Measurements from ENCODE around the gene PKLR.
"Not testable (repeated sequence)": the region's sequence is repeated elsewhere in the genome, so short reads cannot be mapped to it uniquely, and the experiment has no call there.

Gene PKLR

DNA sequence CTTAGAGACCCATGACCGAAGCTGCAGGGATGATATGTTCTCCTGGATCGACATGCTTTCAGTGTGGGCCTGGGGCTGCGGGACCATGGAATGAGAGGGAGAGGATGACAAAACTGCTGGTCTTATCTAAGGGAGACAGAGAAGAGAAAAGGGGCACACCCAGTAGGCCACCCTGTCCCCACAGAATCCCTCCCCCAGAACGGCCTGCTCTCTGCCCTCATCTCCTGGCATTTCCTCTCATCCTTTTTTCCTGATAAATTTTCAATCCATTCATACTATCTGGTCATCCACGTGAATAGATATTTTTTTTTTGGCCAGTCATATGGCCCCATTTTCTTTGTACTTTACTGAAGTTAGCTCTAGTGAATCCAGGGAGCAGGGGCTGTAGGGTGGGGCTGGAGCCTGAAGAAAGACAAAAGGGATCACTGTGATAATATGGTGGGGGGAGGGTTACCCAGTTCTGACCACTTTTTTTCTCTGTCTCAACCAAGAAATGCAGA lies at the start of gene PKLR:
PKLR (minus strand) TSS at position 97 of the 500 bp plus-strand sequence; CDS start at position 54, 43 bp downstream.
- no peak for DNase-seq (ENCODE audit: low read depth in 2 of 2, low spot score in 1 of 2)

DNA sequence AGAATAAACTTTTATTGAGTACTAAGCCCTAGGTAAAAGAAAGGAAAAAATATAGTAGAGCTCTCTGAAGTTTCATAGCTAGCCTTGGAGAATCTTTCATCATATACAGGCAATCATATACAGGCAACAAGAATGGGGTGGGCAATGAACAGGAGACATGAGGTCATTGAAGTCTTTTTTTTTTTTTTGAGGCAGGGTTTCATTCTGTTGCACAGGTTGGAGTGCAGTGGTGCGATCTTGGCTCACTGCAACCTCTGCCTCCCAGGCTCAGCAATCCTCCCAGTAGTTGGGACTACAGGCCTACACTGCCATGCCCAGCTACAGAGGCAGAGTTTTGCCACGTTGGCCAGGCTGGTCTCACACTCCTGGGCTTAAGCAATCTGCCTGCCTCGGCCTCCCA lies 41.6 kb upstream of the PKLR start:
- no peak for DNase-seq (ENCODE audit: low read depth in 2 of 2, low spot score in 1 of 2)

DNA sequence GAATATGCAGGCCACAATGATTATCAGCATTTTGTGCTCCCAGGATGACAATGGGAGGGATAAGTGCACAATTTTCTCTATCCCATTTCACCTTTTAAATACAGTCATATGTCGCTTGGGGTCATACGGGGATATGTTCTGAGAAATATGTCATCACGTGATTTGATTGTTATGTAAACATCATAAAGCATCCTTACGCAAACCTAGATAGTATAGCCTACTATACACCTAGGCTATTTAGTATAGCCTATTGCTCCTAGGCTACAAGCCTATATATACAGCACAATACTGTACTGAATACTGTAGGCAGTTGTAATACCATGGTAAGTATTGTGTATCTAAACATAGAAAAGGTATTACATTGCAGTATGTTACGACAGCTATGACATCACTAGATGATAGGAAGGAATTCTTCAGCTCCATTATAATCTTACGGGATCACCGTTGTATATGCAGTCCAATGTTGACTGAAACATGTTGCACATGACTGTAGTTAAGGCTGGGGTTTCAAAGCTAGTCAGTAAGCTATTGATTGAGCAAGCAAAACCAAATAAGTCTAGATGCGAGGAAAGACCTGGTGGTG lies 38.4 kb upstream of the PKLR start:
- no peak for DNase-seq (ENCODE audit: low read depth in 2 of 2, low spot score in 1 of 2)

DNA sequence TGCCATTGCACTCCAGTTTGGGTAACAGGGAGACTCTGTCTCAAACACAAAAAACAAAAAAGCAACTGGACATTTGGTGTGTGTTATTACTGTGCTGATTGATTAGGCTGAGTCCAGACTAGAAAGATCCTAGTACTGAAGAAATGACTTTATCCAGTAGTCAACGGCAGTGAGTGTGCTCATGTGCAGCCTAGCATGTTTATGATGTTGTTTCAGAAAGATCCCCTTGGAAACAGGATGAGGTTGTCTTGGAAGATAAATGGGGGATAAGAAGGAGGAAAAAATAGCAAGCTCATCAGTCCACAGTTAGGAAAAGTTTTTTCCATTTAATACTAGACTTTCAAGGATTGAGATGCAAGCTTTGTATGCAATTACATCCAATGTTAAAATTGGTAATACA lies 33.7 kb upstream of the PKLR start:
- no peak for DNase-seq (ENCODE audit: low read depth in 2 of 2, low spot score in 1 of 2)

DNA sequence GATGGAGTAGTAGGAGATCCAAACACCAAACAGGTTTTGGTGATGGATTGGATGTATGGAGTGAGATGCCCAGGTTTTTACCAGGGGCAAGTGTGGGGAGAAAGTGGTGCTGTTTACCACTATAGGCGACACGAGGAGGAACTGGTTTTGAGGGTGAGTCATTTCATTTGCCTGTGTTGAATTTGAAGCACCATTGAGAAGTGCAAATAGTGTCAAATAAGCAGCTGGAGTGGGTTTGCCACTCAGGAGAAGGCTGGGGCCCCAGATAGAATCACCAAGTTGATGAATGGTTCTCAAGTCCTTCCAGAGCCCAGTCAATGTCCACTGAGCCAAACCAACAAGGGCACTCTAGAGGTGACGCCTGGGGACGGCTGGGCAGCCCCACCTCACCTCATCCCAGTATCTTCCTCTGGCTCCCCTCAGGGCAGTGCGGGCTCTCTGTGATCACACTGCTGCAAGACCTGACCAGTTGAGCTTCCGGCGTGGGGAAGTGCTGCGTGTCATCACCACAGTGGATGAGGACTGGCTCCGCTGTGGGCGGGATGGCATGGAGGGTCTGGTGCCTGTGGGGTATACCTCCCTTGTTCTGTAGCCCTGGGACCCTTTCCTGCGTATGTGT lies 28.9 kb upstream of the PKLR start:
- DNase-seq (ENCODE audit: low read depth in 2 of 2, low spot score in 1 of 2), result no peak

GRCh38 chr1:155328856-155329255 lies 27.6 kb upstream of the PKLR start:
- not testable (repeated sequence) for DNase-seq (ENCODE audit: low read depth in 2 of 2, low spot score in 1 of 2)

- no peak for DNase-seq (ENCODE audit: low read depth in 2 of 2, low spot score in 1 of 2)
These were observed 26.7 kb upstream of the PKLR start for GRCh38 chr1:155327981-155328380.

DNA sequence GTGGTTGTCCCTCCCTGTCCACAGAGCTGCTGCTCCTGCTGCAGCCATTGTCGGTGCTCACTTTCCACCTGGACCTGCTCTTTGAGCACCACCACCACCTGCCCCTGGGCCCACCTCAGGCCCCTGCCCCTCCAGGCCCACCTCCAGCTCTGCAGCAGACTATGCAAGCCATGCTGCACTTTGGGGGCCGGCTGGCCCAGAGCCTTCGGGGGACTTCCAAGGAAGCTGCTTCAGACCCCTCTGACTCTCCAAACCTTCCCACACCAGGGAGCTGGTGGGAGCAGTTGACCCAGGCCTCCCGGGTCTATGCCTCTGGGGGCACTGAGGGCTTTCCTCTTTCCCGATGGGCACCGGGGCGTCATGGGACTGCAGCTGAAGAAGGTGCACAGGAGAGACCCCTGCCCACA lies 25.4 kb upstream of the PKLR start:
- no peak for DNase-seq (ENCODE audit: low read depth in 2 of 2, low spot score in 1 of 2)

DNA sequence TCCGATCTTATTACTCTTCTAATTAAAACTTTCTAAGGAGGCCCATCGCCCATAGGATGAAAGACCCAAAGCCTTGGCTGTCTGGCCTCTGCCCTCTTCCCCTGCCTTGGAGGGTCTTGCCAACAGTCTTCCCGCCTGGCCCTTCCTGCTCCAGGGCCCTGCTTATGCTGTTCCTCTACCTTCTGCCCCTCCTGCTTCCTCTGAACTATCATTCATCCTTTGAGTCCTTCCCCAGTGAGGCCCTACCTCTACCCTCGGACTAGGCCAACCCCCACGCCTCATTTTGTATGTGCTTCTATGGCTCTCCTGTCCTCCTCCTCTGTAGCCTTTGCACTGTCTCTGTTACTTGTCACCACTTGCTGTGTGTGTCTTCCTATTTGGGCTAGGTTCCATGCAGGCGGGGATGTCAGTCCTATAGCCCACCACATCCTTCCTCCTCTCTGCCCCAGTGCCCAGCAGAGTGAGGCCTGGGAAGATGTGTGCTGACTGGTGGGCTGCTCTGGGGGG lies 24.8 kb upstream of the PKLR start:
- DNase-seq (ENCODE audit: low read depth in 2 of 2, low spot score in 1 of 2), result no peak

DNA sequence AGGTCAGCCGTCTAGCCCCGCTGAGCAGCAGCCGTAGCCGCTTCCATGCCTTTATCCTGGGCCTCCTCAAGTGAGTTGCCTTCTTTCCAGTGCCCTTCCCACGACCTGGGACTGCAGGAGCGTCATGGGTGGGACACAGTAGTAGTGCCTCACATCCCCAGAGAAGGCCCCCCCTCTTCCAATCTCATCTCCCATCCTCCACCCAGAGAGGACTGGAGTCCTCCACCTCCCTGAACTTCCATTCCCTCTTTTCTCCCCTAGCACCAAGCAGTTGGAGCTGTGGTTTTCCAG lies 24.3 kb upstream of the PKLR start:
- DNase-seq (ENCODE audit: low read depth in 2 of 2, low spot score in 1 of 2), result no peak

DNA sequence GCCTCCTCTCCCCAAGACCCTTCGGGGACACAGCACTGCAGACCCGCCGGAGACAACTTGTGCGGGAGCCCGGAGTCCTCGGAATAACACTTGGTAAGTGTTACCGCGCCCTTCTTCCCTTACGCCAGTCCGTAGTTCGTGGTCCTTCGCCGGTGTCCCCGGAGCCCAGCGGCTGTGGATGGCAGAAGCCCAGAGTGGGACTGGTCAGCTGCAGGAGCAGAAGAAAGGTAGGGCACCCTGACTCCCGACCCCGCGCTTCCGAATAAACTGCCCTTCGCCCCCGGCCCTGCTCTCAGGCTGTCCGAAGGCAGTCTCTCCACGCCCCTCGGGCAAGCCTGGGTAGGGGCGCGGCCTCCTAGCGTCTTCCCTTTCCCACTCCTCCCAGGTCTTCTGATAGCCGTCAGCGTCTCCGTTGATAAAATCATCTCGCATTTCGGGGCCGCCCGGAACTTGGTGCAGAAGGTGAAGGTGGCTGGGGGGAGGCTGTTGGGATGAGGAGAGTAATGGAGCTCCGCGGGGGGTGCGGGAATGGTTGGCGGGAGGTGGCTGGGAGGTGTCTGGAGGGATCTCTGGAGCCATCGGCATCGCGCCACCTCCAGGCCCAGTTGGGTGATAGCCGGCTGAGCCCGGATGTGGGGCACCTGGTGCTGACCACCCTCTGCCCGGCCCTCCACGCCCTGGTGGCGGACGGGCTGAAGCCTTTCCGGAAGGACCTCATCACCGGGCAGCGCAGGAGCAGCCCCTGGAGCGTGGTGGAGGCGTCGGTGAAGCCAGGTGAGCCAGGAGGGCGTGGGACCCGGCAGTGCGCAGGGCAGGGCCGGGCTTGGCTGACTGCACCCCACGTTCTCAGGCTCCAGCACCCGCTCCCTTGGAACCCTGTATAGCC lies 23.7 kb upstream of the PKLR start:
- no peak for DNase-seq (ENCODE audit: low read depth in 2 of 2, low spot score in 1 of 2)

- peak; percentile 56 to 70 for DNase-seq (ENCODE audit: low read depth in 2 of 2, low spot score in 1 of 2)
These were observed 22.9 kb upstream of the PKLR start for GRCh38 chr1:155324037-155324716.

- DNase-seq (ENCODE audit: low read depth in 2 of 2, low spot score in 1 of 2), result peak; percentile 50 to 68
These were observed 22.4 kb upstream of the PKLR start for GRCh38 chr1:155323729-155324036.

GRCh38 chr1:155322953-155323728 lies 21.9 kb upstream of the PKLR start:
- DNase-seq (ENCODE audit: low read depth in 2 of 2, low spot score in 1 of 2), result peak; percentile 64 to 72

- no peak for DNase-seq (ENCODE audit: low read depth in 2 of 2, low spot score in 1 of 2)
These were observed 21.3 kb upstream of the PKLR start for GRCh38 chr1:155322571-155322952.

DNA sequence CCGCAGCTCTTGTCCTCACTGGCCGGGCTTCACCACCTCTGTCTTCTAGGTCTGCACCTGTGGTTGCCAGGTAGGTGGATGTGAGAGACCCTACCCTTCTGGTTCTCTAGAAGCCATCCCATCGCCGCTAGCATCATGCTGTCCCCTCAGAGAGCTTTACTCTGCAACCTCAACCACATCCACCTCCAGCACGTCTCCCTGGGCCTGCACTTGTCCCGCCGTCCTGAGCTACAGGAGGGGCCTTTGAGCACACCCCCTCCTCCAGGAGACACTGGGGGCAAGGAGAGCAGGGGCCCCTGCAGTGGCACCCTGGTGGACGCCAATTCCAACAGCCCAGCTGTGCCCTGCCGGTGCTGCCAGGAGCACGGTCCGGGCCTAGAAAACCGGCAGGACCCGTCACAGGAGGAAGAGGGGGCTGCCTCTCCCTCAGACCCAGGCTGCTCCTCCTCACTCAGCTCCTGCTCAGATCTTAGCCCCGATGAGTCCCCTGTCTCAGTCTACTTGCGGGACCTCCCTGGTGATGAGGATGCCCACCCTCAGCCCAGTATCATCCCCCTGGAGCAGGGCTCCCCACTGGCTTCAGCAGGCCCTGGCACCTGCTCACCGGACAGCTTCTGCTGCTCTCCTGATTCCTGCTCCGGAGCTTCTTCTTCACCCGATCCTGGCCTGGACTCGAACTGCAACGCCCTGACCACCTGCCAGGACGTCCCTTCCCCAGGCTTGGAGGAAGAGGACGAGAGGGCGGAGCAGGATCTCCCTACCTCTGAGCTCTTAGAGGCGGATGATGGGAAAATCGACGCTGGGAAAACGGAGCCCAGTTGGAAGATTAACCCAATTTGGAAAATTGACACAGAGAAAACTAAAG lies 20.6 kb upstream of the PKLR start:
- DNase-seq (ENCODE audit: low read depth in 2 of 2, low spot score in 1 of 2), result no peak

GRCh38 chr1:155320661-155321617 lies 19.7 kb upstream of the PKLR start, which contains the start of gene RUSC1:
Gene RUSC1, plus strand, starts transcription at chr1:155320894. Its CDS starts 880 bp downstream, at chr1:155321774.
- DNase-seq (ENCODE audit: low read depth in 2 of 2, low spot score in 1 of 2), result peak; percentile 45 to 46

DNA sequence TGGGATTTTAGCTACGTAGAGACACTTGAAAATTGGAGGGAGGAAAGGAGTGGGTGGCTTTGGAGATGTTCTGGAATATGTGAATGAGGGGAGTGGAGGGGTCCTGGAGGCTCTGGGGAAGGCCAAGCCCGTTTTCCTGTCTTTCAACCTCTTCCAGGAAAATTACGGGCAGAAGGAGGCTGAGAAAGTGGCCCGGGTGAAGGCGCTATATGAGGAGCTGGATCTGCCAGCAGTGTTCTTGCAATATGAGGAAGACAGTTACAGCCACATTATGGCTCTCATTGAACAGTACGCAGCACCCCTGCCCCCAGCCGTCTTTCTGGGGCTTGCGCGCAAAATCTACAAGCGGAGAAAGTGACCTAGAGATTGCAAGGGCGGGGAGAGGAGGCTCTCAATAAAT lies 19.0 kb upstream of the PKLR start:
- DNase-seq (ENCODE audit: low read depth in 2 of 2, low spot score in 1 of 2), result no peak

GRCh38 chr1:155319536-155319935 lies 18.3 kb upstream of the PKLR start:
- no peak for DNase-seq (ENCODE audit: low read depth in 2 of 2, low spot score in 1 of 2)

All from stimulated activated CD8-positive, alpha-beta memory T cell treated with anti-CD3 and anti-CD28 coated beads, Interleukin-4, amount 100 ng/mL, for 4 hours (primary cell).